Measurements from ENCODE around the gene EFCAB7.
"Not testable (repeated sequence)": the region's sequence is repeated elsewhere in the genome, so short reads cannot be mapped to it uniquely, and the experiment has no call there.

Gene EFCAB7

DNA sequence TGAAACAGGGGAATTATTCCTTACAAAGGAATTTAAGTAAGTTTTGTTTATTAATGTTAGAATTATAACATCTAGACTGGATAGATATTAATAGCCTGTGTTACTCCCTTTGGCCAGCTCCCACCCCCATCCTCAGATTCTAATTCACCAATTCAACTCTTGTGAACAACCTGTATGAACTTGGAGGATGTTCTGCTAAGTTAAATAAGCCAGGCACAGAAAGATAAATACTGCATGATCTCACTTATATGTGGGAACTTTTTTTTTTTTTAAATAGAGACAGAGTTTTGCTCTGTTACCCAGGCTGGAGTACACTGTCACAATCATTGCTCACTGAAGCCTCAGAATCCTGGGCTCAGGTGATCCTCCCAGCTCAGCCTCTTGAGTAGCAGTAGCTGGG is 32.2 kb downstream of the EFCAB7 start:
- DNase-seq: no peak

DNA sequence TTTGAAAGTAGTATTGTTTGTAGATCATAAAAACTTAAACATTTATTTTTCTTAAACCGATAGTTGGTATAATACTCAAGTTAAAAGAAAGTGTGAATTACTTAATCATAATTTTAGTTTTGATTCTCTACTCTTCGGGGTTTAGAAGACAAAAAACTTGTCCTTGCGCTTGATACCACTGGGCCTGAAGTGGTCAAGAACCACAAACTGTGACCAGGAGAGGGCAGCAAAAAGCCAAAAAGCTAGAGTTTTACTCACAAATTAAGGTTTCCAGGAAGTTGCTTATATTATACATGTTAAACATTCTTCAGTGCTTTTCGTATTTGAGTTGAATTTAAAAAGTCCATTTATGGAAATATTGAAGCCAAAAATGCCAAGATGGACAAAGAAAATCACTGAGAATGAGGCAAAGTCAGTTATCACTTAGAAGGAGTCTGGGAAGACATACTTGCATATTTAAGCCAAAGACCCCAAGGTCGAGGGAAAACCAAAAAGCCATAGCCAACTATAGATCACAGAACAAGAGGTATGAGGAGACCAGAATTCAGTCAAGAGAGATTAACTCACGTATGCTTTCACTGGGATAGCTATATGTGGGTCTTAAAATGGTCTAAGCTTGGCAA is 34.2 kb downstream of the EFCAB7 start:
- DNase-seq: peak; percentile 20

DNA sequence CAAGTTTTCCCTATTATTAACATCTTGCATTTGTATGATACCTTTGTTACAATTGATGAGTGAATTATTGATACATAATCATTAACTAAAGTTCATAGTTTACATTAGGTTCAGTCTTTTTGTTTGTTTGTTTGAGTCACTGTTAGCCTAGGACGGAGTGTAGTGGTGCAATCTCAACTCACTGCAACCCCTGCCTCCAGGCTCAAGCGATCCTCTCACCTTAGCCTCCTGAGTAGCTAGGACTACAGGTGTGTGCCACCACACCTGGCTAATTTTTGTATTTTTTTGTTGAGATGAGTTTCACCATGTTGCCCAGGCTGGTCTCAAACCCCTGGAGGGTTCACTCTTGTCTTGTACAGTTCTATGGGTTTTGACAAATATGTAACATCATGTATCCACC is 36.0 kb downstream of the EFCAB7 start:
- no peak for DNase-seq

DNA sequence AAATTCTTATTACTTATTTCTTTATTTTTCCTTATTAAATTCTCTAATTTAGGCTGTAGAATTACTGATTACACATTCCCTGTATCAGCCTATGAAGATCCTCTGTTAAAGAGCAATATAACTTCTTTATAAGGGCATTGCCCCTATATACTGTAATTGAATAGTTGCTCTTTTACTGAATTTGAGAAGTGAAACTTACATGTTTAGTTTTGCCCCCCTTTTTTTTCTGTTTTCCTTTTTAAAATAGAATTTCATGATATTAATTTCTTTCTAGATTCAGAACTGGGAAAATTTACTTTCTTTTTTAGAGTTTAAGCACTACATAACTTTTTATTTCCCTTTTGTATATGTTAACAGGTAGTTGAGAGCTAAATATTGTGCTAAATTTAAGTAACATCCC is 40.4 kb downstream of the EFCAB7 start:
- DNase-seq: no peak

DNA sequence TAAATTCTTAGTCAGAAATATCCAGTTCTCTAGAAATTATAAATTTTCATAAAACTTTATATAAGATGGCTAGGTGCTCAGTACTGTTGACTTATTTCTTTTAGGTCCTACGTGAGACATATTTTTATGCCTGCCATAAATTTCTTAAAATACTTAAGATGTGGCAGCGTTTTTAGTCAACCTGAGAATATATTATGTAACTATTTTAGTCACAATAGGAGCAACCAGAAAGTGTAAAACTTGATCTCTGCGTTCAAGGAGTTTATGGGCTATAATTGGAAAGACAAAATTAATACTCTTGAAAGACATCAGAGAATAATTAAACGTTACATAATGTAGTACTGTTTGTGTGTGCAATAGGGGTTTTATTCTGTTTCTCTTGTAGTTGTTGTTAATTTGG is 45.7 kb downstream of the EFCAB7 start:
- no peak for DNase-seq

DNA sequence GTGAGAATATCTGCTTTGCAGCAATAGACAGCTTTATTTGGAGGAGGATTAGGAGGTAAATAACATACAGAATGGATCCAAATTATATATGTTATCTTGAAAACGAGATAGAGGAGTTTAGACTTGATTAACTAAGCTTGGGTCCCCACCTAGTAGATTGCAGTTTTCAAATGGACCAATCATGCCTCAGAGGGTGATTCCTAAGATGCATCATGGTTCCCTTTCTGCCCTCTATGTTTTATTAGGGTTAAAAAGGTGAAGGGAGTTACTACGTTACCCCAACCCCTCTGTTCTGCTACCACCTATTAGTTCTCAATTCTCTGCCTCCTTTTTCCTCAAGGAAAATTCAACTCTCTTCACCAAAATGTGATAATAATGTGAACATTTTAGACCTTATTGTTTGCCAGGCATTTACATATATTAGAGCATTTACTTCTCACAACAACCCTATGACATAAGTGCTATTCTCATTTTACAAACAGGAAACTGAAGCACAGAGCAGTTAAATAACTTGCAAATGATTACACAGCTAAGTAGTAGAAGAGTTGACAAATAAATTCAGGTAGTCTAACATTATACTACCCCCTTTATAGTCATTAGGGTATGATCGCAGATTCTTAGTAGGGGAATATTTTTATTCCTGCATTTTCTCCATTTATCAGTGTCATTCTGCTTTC is 46.5 kb downstream of the EFCAB7 start:
- DNase-seq: no peak

DNA sequence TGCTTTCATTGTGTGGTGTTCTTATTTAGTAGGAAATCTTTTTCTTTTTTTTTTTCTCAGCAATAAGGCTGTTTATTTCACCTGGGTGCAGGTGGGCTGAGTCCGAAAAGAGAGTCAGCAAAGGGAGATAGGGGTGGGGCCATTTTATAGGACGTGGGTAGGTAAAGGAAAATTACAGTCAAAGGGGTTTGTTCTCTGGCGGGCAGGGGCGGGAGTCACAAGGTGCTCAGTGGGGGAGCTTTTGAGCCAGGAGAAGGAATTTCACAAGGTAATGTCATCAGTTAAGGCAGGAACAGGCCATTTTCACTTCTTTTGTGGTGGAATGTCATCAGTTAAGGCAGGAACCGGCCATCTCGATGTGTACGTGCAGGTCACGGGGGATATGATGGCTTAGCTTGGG is 49.4 kb downstream of the EFCAB7 start:
- not testable (repeated sequence) for DNase-seq

DNA sequence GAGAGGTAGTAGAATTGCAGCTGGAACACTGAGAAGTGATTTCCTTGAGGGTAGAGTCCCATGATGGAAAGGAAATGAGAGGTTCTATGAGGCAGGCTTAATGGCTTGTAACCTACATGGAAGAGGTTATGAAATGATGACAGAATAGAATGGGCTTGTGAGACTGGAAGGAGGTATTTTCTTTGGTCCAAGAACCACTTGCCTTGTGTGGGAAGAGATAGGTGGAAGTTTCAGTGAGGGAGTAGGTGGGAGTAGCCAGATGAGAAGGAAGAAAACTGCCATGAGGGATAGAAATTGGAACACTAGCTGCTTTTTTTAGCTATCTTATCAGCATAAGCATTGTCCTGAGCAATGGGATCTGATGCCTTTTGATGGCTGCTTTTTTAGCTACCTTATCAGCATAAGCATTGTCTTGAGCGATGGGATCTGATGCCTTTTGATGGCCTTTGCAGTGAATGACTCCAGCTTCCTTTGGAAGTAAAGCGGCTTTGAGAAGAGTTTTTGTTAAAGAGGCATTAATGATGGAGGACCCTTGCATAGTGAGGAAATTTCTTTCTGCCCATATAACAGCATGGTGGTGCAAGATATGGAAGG is 51.0 kb downstream of the EFCAB7 start:
- not testable (repeated sequence) for DNase-seq

DNA sequence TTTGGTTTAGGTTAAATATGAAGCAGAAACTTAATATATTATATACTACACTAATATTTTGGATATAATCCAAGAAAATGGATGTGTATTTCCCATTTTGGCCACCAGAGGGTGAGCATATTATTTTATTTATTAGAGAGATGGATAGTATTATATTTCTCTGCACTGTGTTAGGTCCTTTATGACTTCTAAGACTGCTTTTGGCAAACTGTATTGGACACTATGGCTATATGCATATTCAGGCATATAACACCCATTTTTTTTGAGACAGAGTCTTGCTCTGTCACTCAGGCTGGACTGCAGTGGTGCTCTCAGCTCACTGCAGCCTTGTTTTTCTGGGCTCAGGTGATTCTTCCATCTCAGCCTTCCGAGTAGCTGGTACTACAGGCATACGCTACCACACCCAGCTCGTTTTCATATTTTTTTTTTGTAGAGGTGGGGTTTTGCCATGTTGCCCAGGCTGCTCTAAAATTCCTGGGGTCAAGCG is 52.1 kb downstream of the EFCAB7 start:
- peak; percentile 1 for DNase-seq

DNA sequence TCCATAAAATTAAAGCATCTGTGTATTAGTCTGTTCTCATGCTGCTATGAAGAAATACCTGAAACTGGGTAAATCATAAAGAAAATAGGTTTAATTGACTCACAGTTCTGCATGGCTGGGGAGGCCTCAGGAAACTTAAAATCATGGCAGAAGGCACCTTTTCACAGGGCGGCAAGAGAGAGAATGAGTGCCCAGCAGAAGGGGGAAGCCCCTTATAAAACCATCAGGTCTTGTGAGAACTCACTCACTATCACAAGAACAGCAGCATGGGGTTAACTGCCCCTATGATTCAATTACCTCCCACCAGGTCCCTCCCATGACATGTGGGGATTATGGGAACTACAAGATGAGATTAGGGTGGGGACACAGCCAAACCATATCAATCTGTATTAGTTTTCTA is 63.0 kb downstream of the EFCAB7 start:
- DNase-seq: not testable (repeated sequence)

DNA sequence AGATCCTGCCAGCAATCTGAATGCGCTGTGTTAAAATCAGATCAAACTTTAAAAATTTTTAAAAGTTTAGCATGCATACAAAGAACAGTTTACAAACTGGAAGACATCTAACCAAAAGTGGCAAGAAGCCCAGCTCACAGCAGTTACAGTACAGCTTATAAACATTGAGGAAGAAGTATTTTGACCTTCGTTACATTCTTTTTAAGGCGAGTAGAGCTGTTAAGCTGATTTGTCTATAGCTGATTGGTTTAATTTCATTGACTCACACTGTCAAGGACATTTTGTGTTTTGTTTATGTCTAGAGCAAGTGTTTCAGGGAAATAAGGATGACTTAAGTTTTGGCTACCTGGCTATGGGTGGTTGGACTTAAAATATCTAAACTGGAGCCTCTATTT is 66.8 kb downstream of the EFCAB7 start:
- DNase-seq: no peak

DNA sequence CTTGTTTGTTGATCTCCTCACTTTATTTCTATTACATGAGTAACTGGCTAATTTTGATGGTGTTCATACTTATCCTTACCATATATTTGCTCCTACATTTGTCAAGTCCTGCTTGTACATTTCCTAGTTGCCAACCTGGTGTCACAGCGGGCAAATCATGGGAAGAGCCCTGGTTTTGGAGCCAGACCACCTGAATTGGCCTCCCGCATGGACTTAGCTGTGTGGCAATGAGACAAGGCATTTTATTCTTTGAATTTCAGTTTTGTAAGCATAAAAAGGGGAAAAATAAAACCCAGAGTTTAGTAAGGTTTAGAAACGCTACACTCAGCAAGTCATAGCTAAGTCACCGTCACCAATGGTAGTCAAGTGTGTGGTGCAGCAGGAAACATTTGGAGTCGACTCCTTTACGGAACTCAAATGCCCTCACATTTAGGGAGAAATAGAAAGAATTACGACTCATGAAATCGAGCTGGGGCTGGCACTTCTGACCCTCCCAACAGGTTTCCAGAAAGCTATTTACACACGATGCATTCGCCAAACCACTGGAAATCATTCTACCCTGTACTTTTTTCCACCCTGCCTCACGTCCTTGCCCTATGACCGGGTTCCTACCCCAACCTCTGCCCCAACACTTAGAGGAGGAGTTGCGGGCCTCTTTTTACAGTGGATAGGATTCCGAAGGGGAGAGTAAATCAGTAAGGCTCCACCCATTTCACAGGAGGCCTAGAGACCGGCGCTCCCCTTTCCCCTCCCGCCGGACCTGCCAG is 69.4 kb downstream of the EFCAB7 start:
- peak; percentile 45 for DNase-seq

DNA sequence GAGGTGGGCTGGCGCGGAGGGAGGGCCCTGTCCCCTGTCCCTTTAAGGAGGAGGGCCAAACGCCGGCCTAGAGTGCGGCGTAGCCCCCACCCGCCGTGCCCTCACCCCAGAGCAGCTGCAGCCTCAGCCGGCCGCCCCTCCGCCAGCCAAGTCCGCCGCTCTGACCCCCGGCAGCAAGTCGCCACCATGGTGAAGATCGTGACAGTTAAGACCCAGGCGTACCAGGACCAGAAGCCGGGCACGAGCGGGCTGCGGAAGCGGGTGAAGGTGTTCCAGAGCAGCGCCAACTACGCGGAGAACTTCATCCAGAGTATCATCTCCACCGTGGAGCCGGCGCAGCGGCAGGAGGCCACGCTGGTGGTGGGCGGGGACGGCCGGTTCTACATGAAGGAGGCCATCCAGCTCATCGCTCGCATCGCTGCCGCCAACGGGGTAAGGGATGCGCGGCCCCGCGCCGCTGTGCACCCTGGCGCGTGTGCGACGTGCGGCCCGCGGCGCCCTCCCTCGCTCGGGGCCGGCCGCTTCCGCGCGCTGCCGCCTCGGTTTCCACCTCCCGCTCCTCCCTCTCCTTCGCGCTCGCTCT is 70.1 kb downstream of the EFCAB7 start, which contains the start of gene PGM1:
Gene PGM1 (plus strand): TSS at position 109 of the 583 bp plus-strand sequence. CDS start 78 bp downstream, at position 187.
- DNase-seq: peak; percentile 74

DNA sequence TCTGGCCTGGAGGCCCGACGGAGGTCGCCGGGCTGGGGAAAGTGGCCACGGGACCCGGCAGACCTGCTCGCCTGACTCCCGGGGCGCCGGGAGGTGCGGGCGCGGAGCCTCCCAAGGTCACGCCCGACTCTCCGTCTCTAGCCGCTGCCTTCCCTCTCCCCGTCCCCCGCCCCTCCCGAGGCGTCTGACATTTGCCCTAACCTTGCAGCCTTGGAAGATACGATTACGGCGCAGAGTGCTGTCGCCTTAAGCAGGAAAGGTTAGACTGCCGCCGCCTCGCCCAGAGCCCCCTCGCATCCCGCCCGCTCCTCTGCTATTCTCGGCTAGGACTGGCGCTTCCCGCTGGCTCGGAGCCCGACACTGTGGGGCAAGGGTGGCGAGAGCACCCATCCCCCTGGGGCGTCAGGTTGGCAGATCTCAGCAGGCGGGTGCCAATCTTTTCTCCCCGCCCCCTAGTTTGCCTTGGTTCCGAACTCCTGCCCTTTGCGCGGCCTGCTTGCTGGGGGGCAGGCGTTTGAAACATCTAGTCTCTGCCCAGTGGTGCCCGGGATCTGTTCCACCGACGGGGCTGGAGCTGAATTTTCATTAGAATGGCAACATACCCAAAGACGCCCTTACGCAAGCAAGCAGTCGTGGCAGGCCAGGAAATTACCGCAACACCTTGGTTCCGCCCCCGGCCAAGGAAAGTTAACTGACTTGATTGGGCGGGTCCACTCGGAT is 70.7 kb downstream of the EFCAB7 start:
- peak; percentile 65 for DNase-seq

DNA sequence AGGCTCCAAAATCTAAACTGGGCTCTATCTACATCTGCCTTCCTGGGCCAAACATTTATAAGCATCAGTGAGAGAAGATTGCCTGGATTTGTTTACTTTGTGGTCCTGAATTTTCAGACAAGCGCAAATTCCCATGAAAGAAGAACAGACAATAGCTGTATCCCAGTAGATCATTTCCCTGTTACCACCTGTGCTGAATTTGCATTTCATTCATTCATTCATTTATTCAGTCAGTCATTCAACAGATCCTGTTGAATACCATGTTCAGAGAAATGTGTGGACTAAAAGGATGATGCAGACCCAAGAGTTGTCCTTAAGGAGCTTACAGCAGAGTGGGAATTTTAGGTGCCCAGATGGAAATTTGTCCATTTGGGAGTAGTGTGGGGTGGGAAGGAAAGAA is 72.1 kb downstream of the EFCAB7 start:
- DNase-seq: no peak

DNA sequence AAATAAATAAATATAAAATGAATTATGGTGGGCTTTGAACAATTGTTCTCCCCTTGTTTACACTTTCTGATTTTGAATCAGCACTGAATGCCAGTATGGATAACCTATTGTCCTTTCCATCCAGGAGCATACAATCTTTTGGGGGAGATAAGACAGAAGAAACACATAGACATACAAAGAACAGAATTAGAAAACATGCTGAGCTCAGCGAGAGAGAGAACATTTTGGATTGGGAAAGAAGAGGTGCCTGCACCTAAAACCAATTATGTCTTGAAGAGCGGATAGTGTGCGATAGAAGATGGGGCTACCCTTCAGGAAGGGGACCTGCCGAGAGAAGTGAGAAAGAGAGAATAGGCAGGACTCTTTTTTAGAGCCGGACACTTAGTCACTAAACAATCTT is 76.5 kb downstream of the EFCAB7 start:
- DNase-seq: no peak

DNA sequence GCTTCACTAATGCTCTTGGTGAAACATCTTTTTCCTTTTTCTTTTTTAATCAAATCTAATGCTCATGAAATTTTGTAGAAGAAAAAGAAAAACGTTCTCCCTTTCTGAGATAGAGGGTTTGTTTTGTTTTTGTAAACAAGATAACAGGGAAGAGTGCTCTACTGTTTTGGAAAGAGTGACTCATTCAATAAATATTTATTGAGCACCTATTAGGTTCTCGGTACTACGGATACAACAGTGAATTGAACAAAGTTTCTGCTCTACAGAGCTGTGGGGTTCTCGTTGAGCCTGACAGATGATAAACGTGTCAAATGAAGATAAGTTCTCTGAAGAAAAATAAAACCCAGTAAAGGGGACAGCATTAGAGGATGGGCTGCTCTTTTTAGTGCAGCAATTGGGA is 76.9 kb downstream of the EFCAB7 start:
- no peak for DNase-seq

DNA sequence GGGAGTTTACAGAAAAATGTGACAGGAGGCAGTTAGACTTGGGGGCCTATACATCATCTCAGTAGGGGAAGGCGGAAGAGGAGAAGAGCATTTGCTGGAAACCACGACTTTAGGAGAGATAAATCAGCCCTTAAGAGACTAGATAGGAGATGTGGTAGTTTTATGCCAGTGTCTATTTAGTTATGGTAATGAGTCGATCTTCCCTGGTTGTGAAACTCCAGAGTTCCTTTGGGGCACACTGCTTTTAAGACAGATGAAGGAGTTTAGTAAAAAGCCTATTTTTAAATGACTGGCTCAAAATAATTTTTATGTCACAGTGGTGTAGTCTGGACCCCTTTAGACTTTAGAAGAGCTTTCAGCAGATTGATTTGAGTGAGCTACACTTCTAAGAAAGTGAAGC is 77.7 kb downstream of the EFCAB7 start:
- DNase-seq: no peak

DNA sequence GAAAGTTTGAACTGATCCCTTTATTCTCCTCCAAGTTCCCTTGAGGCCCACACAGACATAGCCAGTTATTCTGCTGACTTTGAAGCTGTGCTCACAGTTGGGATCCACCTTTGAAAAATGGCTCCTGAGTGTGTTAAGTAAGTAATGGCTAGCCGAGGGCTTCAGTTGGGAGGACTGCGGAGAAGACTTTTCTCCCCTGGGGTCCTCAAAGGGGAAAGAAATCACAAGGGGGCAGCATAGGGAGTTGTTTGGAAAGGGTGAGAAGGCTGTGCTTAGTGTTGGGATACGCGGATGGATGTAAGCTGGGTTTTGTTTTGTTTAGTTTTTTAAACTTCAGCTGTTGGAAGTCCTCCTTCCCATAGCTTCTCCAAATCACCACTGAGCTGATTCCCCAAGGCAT is 78.1 kb downstream of the EFCAB7 start:
- no peak for DNase-seq

DNA sequence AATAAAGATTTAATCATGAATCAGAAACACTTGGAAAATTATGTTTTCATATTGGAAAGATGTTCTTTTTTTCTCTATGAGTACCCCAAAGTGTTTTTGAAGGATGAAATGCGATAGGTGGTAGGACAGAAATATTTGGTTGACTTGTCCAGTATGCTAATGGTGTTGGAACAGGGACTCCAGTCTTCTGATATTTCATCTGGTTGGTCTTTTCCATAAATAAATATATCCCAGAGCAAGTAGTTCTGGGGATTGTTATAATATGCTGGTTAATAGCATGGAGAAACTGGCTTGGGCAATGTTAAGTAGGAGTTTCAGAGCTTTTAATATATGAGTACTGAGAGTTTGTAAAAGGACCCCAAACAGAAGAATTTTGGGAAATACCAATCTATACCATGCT is 78.6 kb downstream of the EFCAB7 start:
- no peak for DNase-seq

DNA sequence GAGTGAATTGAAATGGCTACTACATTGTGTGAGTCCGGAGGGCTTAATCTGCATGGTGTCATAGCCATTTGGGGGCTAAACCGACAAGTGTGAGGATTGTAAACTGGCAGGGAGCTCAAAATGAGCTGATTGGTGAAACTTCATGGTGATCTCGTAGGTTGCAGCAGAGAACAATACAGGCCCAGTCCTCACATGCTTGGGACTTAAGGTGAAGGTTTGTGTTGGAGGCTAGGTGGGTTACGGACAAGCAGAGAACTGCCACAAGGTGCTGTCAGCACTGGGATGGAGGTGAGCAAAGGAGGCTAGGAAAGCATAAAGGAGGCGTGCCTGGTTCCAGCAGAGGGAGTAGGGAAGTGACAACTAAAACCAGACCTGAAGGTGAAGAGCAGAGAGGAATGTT is 79.3 kb downstream of the EFCAB7 start:
- DNase-seq: no peak

DNA sequence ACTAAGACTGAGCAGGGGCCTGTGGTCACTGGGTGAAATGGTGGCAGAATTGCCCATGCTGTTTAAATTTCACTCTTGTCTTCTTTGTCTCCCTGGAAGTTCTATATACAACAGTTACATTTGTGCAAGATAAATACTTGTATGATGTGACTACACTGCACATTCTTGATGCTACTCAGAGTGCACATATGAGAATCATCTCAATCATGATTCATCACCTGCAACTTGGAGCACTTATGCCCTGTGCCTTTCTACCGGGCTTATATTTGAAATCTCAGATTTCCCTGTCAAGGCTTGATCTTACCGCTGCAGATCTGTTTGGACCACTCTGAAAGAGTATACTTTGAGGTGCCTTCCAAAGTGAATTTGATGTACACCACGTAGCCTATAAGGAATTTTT is 80.5 kb downstream of the EFCAB7 start:
- DNase-seq: no peak

Measured in midbrain (tissue), 1 donor.